Hematopoietic multipotent progenitor cell treated with erythropoietin and hydrocortisone succinate and interleukin-3 and kit ligand, for 17 days (in vitro differentiated cells): ENCODE measurements around the gene ESRRB.

ENCODE experiments used
- DNase-seq: peaks from one replicate; pipeline ENCODE4 v3.0.0-alpha.2; 2015; ENCODE audit warnings: low spot score

Gene ESRRB

GRCh38 chr14:76375947-76376404, at the start of gene ESRRB:
ESRRB (plus strand) TSS chr14:76376137; CDS start chr14:76376402, 265 bp downstream.
- DNase-seq, result no peak

- DNase-seq, result no peak
These were observed 48.8 kb upstream of the ESRRB start for GRCh38 chr14:76326918-76327689.

- DNase-seq, result no peak
These were observed 47.3 kb upstream of the ESRRB start for GRCh38 chr14:76328457-76329137.

DNA sequence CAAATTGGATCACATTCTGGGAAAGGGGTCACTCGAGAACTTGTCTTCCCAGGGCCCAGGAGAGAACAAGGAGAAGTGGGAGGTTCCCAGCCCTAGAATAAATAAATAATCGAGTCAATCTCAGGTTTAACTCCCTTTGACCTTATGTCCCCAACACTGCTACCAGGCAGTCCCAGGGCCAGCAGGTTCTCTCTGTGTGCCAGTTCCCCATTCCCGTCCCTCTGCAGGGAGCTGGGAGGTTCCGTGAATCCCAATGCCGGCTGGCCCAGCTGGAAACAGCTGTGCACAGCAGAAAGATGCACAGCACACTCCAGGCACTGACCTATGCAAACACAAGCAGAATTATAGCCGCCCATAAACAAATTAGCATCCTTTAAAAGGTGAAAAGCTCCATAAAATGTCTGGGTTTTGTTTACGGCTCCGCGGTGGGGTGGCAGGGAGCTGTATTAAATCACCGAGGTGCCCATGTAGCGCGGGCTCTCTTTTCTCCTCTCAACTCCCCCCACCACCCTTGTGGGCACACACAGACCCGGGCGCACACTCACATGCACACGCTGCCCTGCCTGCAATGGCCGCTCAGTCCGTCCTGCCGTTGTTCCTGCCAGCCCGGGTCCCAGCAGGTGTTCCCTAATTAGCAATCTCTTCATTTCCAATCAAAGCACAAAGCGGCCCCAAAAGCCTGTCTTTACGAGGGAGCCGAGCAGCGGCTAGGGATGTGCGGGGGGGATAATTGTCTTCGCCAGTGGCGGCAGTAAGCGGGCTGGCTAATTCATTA, 46.6 kb upstream of the ESRRB start:
- no peak for DNase-seq

DNA sequence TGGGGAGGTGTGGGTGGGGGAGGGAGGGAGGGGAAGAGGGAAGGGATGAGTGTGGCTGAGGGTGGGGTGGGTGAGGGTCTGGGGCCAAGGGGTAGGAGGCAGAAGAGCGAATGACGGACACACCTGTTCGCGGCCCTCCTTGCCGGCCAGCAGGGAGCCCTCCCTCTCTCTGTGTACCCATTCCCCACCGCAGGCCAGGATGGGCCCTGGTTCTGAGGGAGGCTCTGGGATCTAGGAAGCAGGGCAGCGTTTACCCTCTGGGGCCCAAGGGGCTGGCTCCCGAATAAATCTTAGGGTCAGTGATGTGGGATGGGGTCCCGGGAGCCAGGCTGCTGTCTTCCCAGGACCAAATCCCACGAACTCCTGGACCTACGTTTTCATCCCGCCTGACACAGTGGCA, 46.0 kb upstream of the ESRRB start:
- DNase-seq, result no peak

- no peak for DNase-seq
These were observed 45.3 kb upstream of the ESRRB start for GRCh38 chr14:76330411-76331327.

DNA sequence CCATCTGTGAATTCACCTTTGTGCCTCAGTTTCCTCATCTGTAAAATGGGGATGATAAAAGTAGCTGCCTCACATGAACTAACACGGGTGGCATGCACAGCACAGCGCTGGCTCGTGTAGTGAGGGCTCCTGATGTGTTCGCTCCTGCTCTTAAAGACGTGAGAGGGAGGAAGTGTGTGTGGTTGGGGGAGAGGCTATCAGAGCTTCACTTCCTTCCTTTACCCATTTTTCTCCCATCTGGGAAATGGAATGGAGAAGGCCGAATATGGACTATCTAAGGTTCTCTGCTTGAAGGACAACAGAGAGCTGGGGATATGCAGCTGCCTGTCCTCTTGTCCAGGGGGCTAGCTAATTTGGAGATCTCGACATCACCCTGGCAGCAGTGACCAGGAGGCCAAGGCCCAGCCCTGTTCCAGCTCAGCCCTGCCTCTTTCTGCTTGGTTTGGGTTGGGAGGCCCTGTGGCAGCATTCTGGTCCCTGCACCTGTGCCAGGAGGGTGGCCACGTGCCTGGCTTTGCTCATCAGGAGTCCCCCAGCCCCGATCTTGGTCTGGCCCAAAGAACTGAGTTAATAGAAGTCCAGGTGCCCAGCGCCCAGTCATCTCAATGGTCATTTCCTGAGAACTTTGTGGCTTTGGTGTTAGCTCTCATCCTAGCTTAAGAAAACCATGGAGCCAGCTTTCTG, 44.5 kb upstream of the ESRRB start:
- no peak for DNase-seq

DNA sequence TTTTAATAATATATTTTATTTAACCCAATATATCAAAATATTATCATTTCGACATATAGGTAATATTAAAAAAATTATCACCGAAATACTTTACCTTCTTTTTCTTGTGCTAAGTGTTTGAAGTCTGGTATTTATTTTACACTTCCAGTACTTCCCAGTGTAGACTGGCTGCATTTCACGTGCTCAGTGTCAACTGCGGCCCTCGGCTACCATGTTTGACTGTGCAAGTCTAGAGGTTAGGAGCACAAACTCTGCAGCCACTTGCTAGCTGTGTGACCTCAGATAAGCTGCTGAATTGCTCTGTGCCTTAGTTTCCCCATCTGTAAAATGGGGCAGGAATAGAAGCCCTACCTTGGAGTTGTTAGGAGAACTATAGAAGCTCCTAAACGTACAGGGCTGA, 42.3 kb upstream of the ESRRB start:
- DNase-seq, result no peak

DNA sequence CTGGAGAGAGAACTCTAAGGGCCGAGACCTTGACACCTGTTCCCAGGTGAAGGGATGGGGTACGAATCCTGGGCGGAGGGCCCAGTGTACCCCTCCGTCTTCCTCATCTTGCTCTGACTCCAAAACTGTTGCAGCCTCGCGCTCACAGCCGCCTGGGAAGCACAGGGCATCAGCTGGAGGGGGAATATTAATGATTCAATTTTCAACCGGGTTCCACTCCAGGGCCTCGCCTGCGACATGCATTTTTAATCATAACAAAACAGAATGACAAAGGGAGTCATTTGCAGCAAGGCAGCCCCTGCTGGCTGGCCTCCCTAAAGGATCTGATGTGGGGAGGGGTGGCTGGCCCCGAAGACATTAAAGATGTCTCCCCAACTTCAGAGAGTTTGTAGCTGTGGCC, 41.6 kb upstream of the ESRRB start:
- no peak for DNase-seq

DNA sequence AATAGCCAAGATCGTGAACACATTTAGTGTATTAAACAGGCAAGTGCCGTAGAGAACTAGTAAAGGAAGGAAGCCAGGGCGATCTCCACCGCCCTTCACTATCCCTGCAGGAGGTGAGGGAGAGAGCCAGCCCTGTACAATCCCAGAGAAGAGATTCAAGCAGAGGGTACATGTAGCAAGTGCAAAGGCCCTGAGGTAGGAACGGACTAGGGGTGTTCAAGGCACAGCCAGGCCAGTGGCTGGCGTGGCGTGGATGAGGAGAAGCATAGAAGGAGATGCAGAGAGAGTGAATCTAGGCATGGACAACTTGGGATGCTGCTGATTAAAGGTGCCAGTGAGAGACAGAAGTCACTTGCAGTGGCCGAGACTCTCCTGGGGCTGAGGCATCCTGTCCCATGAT, 39.1 kb upstream of the ESRRB start:
- no peak for DNase-seq

DNA sequence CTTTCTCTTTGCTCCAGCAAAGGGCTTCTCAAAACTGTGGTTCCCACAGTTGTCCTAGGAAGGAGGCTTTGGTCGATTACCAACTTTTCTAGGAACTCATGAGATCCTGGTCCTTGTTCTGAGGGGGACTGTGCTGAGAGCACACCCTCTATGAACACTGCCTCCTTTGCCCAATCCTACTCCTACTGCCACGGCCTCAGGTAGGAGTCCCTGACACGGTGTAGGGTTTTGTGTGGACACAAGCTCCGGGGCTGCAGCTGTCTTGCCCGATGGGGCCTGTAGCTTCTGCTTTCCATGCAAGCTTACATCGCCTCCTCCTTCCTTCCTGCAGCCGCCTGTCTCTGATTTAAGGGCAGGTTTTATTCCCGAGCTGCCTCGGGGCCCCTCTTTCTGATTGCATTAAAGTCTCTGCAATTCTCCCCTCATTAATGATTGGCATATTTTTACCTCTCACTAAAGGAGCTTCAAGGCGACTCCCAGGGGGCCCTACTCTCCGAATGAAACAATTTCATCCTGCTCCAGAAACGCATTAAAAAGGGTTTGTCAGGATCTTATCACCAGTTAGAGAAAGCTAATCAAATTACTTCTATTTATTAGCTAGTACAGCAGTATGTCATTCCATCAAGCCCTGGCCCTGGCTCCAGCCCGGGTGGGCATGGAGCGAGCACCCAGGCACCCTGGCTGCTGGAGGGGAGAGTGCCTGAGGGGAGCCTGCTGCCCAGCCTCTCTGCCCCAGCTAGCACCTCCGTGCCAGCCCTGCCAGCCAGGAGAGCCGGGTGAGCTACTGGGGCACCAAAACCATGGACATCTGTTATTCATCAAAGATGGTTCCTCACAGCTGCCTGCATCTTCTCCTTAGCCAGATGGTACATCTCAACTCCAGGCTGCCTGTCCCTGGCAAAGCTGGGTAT, 38.0 kb upstream of the ESRRB start:
- no peak for DNase-seq

DNA sequence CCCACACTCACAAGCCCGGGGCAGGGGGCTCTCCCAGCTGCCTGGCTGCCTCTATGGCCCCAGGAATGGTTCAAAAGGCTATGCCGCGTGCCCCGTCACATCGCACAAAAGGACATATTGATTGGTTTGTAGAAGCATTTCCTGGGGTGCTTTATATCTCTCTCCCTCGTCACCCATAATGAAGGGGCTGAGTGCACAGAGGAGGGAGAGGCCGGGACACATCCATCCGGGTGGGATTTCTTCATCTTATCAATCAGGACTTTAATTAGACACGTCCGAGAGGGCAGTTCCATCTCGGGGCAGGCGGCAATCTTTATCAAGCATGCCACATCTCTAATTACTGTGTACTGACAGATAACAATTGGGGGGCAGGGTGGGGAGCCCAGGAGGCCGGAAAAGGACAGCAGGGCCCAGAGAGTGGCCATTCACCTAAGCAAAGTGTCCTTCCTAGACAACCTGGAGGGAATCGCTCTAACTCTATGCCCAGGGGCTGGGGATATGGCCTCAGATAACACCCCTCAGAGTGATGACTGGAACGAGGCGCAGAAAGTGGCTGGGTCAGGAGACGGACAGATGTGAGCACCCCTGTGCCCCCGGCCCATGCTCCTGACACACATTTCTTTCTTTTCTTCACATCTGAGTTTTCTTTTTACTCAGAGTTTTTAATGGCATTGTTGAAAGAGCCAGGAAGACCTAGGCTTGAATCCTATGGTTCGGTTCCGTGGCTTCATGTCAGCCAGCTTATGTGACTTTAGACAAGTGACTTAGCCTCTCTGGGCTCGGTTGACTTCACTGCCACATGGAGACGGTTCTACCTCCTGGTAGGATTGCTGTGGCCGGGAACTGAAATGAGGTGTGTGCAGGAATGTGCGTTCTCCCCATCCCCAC, 36.0 kb upstream of the ESRRB start:
- no peak for DNase-seq

DNA sequence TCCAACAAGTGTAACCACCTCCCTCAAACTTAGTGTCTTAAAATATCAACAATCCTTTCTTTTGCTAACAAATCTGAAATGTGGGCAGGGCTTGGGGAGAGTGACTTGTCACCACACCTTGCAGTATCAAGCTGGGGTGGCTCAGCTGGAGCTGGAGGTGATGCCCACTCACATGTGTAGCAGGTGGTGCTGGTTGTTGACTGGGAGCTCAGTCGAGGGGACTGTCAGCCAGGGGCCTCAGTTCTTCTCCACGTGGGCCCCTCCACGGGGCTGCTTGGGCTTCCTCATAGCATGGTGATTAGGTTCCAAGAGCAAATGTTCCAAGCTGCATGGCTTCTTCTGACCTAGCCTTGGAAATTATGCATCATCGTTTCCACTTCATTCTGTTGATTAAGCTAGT, 32.6 kb upstream of the ESRRB start:
- no peak for DNase-seq

DNA sequence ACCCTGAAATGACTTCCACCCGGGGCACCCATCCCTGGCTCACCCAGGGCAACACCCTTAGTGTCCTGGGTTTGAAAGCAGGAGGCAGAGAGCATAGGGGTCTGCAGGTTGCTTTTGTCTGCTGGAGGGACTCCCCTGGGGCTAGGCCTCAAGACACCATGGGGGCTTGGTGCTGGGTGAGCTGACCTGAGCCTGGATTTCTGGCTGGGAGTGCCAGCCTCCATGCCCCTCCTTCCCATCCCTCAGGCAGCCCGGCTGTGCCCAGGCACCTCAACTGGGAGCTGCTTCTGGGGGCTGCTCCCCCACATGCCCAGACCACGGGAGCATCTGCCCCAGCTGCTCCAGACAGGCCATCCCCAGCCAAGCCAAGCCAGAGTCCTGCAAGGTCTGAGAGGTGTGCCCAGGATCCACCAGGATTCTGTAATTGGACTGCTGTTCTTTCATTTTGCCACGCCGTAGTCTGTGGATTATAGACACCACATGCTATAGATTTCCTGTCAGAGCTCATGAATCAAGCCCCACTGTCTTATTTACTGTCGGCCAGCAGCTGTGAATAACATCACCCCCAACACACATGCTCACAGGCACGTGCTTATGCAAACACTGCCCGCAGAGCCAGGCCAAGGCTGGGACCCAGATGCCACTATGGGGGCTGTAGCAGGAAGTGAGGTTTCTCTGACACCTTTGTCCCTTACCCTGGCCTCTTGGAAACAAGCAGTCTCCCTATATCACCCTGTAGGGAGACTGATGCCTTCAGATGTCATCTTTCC, 29.4 kb upstream of the ESRRB start:
- no peak for DNase-seq

DNA sequence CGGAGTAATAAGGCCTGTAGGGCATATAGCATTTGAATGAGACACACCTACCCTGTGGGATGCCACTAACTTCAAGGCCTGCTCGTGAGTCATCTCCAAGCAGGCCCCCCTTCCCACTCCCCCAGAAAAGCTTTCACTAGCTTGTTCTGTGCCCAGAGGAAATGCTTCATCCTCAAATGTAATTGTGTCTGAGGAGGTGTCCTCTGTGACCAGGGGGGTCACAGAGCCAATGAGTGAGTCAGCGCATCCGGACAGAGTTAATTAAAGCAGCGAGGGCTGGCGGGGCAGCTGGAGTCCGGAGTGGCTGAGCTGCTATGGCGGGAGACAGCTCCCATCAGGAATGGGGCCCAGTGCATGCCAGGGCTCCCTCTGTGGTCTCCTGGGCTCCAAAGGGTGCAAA, 27.0 kb upstream of the ESRRB start:
- DNase-seq, result no peak

GRCh38 chr14:76349993-76350392, 25.9 kb upstream of the ESRRB start:
- no peak for DNase-seq

DNA sequence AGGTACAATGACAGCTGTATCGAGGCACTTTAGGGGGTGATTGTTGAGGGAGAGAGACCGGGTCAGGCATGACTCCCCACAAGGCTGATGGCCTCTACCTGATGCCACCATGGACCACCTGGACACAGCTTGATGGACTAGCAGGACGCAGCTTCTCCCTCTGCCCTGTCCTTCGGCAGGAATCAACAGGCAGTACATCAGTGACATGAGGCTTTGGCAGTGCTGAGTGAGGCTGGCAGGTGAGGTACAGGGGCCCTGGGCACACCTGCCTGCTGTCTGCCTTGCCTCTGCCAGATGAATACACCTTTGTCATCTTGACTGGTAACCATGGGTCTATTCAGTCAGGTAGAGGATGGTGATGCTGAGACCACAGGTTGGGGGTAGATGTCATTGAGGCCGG, 25.3 kb upstream of the ESRRB start:
- no peak for DNase-seq

GRCh38 chr14:76351941-76352340, 24.0 kb upstream of the ESRRB start:
- DNase-seq, result no peak
